Gastroesophageal sphincter (tissue), 3 donors: ENCODE measurements around the gene NEUROG3.

ENCODE experiments used
- CTCF ChIP-seq, 4 experiments: fragments of 200-600 bp in 2 of 4; fragments of 450-650 bp in 2 of 4; sonication (generic) in 1 of 4; IDR thresholded peaks; one replicate each; pipeline ENCODE4 v1.5.1; 2017 to 2019; ENCODE audit warnings: antibody characterized with exemption in 4 of 4, mild to moderate bottlenecking in 2 of 4, moderate library complexity in 2 of 4
- POLR2A ChIP-seq, 2 donors: fragments of 450-650 bp; IDR thresholded peaks; one replicate each; pipeline ENCODE4 v1.6.1; 2017; ENCODE audit warnings: antibody characterized with exemption in 2 of 2, mild to moderate bottlenecking in 2 of 2, moderate library complexity in 1 of 2

- TF ChIP-seq CTCF (IDR thresholded peaks at IDR 0.05): no peak
- TF ChIP-seq POLR2A (IDR thresholded peaks at IDR 0.05): no peak
These were observed 27.6 kb upstream of the NEUROG3 start for GRCh38 chr10:69600761-69601330.
